H54 (cell line): ENCODE results near the gene PLEKHA7.
"Not testable (repeated sequence)": the region's sequence is repeated elsewhere in the genome, so short reads cannot be mapped to it uniquely, and the experiment has no call there.

ENCODE experiments used
- DNase-seq: peaks from one replicate; pipeline ENCODE4 v3.0.0; 2011; ENCODE audit warnings: low spot score, mixed read lengths; ENCODE audit not compliant: insufficient read length
- FAIRE-seq: peaks from 3 replicates; lab custom pipeline; 2011; peaks lifted over from hg19 to GRCh38; lab: Jason Lieb, UNC
- POLR2A ChIP-seq: IDR thresholded peaks from 2 replicates; pipeline ENCODE4 v1.6.1; 2011; ENCODE audit warnings: low read depth, mild to moderate bottlenecking, low read length

PLEKHA7 gene

GRCh38 chr11:16917941-16918340, 96.3 kb downstream of the PLEKHA7 start:
- DNase-seq (no peak), FAIRE-seq (no peak)
- no peak for TF ChIP-seq POLR2A

GRCh38 chr11:16912692-16913111, 101.5 kb downstream of the PLEKHA7 start:
- FAIRE-seq: no peak
- no peak for DNase-seq
- TF ChIP-seq POLR2A: no peak

- no peak for FAIRE-seq
These were observed 102.6 kb downstream of the PLEKHA7 start for GRCh38 chr11:16911658-16912057.

GRCh38 chr11:16911186-16911585, 103.0 kb downstream of the PLEKHA7 start:
- no peak for FAIRE-seq
- TF ChIP-seq POLR2A: no peak
- no peak for DNase-seq

More at GRCh38 chr11:16911658-16912057, 102.6 kb downstream of the PLEKHA7 start:
- no peak for TF ChIP-seq POLR2A
- DNase-seq: no peak

- TF ChIP-seq POLR2A: no peak
- DNase-seq: no peak
- no peak for FAIRE-seq
These were observed 104.7 kb downstream of the PLEKHA7 start for GRCh38 chr11:16909359-16910035.

GRCh38 chr11:16905375-16905774, 108.8 kb downstream of the PLEKHA7 start:
- TF ChIP-seq POLR2A: no peak
- no peak for FAIRE-seq
- DNase-seq: no peak

GRCh38 chr11:16904761-16905160, 109.5 kb downstream of the PLEKHA7 start:
- FAIRE-seq, DNase-seq: not testable (repeated sequence)

- TF ChIP-seq POLR2A: no peak
- no peak for FAIRE-seq
- no peak for DNase-seq
These were observed 111.3 kb downstream of the PLEKHA7 start for GRCh38 chr11:16902781-16903378.

- FAIRE-seq (no peak), DNase-seq (no peak)
- TF ChIP-seq POLR2A: no peak
These were observed 112.0 kb downstream of the PLEKHA7 start for GRCh38 chr11:16902182-16902581.

- FAIRE-seq (no peak), DNase-seq (no peak)
- no peak for TF ChIP-seq POLR2A
These were observed 113.7 kb downstream of the PLEKHA7 start for GRCh38 chr11:16900491-16900890.

GRCh38 chr11:16899708-16900303, 114.4 kb downstream of the PLEKHA7 start:
- TF ChIP-seq POLR2A: no peak
- FAIRE-seq (no peak), DNase-seq (no peak)

- FAIRE-seq (no peak), DNase-seq (no peak)
- no peak for TF ChIP-seq POLR2A
These were observed 115.8 kb downstream of the PLEKHA7 start for GRCh38 chr11:16898274-16898985.

- no peak for DNase-seq
- FAIRE-seq: no peak
- no peak for TF ChIP-seq POLR2A
These were observed 116.6 kb downstream of the PLEKHA7 start for GRCh38 chr11:16897470-16898061.

GRCh38 chr11:16896729-16897469, 117.3 kb downstream of the PLEKHA7 start:
- no peak for TF ChIP-seq POLR2A
- no peak for FAIRE-seq
- DNase-seq: no peak
